Activated T-cell treated with anti-CD3 and anti-CD28 coated beads for 24 hours (primary cell): Measurements from ENCODE around the gene CCDC194.
A peak's percentile ranks its signal among the peaks of the same experiment; 100 is the strongest.

Experiments used
- DNase-seq: peaks from one replicate; pipeline ENCODE4 v3.0.0-alpha.2; 2020; ENCODE audit warnings: low read depth

The CCDC194 gene

DNA sequence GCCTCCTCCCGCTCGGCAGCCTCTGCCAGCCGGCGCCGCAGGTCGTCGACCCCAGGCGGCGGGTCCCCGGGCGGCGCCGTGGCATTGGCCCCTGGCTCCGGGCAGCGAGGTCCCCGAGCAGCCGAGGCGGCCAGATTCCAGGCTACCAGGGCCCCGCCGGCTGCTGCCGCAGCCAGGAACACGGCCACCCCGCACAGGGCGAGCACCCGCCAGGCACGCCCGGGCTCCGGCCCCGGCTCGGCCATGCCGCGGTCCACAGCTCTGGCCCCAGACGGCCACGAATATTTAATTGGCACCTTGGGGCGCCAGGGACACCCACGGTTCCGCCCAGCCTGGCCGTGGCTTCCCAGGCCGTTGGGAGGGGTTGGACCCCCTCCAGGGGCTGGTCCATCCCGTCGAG is at the start of gene CCDC194:
Gene CCDC194, minus strand, starts transcription at position 283 of the 400 bp plus-strand sequence. Its CDS starts 38 bp downstream, at position 245.
- DNase-seq, result no peak

DNA sequence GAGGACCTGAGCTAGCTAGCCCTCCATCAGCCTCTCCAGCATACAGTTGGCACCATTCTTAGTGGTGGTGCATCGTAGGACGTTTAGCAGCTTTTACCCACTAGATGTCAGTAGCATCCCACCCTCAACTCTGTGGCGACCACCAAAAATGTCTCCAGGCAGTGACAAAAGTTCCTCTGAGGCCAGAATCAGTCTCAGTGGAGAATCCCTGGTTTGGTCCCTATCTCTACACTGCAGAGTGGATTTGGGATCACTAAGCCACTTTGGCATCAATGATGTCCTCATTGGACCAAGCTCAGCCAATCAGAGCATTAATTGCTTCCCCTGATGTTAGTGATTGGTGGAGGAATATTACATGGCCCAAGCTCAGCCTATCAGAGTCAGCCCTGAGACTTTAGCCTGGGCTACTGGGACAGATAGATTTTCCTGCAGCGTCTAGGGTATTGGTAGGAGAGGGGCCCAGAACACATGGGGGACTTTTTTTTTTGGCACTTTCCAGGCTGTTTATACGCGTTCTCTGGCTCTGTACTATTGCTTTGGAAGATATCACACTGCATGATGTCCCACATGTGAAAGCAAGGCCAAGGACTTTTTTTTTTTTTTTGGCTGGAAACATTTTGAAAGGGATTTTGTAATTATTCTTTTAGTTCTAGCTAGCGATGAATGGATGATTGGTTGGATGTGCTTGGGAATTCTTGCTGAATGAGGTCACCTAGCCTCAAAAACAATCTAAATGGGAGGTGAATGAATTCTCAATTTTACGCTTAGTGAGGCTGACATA is 47.4 kb upstream of the CCDC194 start:
- no peak for DNase-seq

DNA sequence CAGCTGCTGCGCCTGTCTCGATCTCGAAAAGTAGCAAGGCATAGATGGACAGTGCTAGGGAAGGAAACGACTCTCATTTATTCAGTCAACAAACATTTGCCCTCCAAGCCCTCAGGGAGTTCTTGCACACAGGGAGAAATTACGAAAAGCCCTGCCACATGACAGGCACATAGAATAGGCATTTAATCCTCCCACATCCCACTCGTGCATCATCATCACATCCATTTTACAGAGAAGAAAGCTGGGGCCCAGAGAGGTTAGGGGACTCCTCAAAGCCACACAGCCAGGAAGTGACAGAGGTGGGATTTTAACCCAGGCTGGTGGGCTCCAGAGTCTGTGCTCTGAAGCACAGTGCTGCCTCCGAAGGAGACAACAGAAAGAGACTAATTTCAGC is 42.9 kb upstream of the CCDC194 start:
- no peak for DNase-seq

DNA sequence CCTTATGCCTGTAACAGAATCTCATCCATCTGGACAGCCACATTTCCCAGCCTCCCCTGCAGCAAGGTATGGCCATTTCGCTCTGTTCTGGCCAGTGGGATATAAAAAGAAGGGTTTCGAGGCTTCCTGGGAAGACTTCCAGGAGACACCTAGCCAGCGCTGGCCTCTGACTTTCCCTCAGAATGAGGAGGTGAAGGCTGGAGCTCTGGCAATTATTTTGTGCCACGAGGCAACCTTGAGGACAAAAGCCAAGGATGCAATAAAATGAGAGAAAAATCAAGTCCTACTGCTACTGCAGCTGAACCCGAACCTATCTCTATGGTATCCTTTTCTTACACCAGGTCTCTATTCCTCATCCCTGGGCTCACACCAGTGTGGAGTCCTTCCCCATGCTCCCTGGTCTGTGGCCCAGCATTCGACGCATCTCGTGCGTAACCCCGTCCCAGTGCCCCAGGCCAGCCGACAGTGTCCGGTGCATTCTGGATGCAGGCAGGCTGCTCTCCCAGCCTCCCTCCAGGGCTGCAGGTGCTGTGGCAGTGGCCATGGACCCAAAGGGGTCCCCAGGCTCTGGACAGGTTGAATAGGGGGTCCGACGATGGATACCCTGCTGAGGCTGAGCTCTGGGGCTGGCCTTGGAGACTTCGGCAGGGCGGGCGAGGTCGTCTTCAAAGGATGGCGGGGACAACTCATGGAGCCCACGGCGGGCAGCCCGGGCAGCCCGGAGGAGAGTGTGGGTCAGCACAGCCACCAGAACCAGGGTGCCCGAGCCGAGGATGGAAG is 42.3 kb upstream of the CCDC194 start:
- no peak for DNase-seq

GRCh38 chr19:17435218-17435617 is 41.2 kb upstream of the CCDC194 start:
- no peak for DNase-seq

DNA sequence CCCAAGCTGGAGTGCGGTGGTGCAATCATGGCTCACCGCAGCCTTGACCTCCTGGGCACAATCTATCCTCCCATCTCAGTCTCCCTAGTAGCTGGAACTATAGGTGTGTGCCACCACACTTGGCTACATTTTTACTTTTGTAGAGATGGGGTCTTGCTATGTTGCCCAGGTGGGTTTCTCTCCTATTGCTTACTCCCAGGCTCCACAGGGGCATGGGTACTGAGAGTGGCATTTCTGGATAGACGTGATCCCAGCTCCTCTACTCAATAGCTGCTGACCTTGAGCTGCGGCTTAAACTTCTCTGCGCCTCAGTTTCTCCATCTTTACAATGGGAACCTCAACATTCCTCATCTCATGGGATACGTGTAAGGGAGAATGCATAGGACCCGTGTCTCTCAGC is 37.4 kb upstream of the CCDC194 start:
- no peak for DNase-seq

GRCh38 chr19:17429641-17430113 is 35.7 kb upstream of the CCDC194 start:
- DNase-seq, result no peak

DNA sequence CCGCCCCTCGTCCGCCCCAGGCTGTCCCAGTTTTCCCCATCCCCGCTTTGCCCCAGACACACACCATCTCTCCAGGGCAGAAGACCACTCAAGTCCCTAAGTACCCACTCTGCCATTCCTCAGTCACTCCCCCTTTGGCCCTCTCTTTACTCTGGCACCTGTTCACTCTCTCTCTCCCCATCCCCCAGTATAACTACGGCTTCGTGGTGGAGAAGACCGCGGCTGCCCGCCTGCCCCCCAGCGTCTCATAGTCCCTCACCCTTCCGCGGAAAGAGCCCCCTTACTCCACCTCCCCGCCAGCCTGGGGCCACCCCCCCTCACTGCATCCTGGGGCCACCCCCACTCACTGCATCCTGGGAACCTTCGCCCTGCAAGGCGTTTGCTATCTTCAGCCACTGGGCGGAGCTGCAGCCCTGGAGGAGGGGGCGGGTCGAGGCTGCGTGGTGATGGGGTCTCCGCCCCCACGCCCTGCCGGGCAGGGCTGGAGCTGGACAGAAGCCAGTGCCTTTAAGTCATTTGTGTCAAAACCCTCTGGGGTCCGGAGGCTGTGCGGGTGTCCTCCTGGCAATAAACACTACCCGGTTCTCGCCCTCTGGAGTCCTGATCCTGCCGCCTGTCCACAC is 30.9 kb upstream of the CCDC194 start:
- DNase-seq, result no peak

GRCh38 chr19:17423429-17424208 is 29.6 kb upstream of the CCDC194 start:
- no peak for DNase-seq

DNA sequence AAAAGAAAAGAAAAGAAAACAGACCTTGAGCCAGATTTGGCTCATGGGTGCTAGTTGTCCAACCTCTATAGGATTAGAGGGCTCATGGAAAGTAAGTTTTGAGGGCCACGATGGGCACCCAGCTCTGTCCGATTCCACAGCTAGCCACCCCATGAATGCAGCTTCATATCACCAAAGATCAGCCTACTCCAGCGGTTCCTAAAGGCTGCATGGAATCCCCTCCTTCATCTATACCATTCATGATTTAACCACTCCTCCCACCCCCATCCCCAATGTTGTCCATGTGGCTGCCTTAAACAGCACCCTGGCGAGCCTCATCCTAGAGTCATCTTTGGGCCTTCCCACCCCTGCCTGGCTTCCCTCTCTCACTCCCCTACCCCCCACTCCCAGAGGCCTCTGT is 27.9 kb upstream of the CCDC194 start:
- DNase-seq, result no peak

- no peak for DNase-seq
Observed at GRCh38 chr19:17420475-17420924, 26.5 kb upstream of the CCDC194 start.

DNA sequence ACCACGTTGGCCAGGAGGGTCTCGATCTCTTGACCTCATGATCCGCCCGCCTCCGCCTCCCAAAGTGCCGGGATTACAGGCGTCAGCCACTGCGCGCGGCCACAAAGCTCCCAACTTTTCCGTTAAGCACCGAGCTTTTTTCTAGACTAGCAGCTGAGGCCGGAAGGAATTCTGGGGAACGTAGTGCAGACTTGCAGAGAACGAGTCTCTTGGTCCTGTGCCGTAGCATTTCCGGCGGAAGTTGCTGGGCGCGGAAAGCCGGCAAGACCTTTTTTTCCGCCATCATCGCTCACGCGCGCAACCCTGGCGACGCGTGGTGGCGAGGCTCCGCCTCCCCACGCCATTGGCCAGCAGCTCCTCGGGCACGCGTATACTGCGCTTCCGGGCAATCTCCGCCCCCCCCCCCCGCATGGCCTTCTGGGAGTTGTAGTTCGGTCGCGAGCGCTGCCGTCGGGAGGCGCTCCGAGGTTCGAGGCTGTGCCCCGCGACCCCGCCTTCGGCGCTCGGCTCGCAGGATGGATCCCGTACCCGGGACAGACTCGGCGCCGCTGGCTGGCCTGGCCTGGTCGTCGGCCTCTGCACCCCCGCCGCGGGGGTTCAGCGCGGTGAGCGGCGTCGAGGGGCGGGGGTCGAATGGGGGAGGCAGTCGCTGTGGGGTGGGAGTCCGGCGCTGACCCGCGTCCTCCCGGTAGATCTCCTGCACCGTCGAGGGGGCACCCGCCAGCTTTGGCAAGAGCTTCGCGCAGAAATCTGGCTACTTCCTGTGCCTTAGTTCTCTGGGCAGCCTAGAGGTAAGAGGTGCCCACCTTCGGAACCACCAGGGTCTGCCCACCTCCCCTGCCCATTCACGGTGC is 25.9 kb upstream of the CCDC194 start, which contains the start of gene MVB12A:
Gene MVB12A, plus strand, starts transcription at position 427 of the 854 bp plus-strand sequence. Its CDS starts 89 bp downstream, at position 516.
- peak; percentile 93 for DNase-seq

DNA sequence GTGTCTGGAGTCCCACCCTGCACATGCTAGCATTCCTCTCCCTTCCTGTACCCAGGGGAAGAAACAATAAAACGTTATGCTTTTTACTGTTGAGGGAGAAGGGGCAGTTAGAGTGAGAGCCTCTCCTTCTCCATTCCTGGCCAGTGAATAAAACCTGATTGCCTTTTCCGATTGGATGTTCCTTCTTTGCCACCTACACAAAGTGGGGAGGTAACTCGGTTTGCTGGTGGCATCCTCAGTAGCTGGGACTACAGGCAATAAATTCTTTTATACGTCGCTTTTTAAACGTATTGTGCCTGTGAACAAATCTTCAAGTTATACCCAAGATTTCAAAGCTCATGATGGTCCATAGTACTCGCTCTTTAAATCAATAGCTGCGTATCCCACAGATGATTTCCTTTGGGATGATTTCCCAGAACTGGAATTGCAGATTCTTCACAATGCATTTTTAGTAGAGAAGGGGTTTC is 25.2 kb upstream of the CCDC194 start:
- DNase-seq, result no peak

DNA sequence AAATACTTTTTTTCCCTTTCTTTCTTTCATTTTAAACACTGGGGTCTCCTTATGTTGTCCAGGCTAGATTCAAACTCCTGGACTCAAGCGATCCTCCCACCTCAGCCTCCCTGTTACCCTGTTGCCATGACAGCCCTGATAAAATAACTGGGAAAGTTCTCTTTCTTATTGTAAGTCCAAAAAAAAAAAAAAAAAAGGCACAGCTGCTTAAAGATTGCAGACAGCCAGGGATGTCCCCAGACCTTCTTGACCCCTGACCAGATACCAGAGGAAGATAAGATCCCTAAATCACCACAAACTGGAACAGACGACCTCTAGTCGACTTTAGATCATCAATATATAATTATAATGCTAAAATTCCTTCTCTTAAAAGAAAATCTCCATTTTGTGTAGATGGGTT is 24.7 kb upstream of the CCDC194 start:
- no peak for DNase-seq

DNA sequence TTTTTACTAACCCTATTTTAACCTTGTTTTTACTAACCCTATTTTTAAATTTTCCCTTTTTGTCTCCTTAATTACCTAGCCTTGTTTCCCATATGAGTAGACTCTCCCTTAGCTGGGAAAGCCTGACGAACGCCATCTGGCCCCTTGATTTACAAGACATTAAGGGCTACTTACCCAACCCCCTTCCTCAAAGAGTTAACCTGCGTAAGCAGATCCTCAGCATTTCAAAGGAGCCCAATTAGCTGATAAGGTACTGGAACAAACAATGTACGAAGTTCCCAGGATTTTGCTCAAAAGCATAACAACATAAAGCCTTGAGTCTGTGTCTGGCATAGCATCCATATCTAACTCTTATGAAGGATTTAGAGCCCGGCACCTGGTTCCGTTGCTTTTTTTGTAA is 21.1 kb upstream of the CCDC194 start:
- DNase-seq, result no peak

DNA sequence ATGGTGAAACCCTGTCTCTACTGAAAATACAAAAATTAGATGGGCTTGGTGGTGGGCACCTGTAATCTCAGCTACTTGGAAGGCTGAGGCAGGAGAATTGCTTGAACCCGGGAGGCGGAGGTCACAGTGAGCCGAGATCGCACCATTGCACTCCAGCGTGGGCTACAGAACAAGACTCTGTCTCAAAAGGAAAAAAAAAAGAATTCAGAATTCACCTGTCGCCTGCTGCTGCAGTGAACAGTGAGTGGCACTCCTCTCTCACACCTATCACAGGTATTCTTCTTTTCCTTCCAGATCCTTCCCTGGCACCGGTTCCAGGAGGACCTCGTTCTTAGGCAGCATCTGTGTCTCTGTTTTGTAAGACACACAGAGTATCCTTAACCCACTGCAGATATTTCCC is 20.1 kb upstream of the CCDC194 start:
- DNase-seq, result no peak

GRCh38 chr19:17411801-17412200 is 17.8 kb upstream of the CCDC194 start:
- DNase-seq, result no peak

DNA sequence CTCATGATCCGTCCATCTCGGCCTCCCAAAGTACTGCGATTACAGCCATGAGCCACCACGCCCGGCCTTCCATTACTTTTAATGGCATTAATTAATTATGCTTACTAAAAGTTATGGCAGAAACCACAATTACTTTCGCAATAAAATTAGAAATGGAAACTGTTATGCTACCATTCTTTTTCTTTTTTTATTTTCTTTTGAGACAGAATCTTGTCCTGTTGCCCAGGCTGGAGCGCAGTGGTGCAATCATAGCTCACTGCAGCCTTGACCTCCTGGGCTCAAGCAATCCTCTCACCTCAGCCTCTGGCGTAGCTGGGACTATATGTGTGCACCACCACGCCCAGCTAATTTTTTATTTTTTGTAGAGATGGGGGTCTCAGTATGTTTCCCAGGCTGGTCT is 16.0 kb upstream of the CCDC194 start:
- no peak for DNase-seq

DNA sequence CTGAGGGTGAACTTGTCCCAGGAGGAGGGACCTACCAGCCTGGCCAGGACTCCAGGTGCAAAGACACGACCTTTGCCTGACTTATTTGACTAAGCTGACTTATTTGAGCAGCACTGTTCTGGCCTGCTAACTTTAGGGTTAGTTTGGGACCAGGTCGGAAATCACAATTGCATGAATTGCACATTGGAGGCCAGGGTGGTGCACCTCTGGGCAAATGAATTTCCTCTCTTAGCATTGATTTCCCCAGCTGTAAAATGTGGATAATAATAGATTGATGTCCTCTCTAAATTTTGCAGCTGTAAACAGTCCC is 12.8 kb upstream of the CCDC194 start:
- DNase-seq, result no peak

DNA sequence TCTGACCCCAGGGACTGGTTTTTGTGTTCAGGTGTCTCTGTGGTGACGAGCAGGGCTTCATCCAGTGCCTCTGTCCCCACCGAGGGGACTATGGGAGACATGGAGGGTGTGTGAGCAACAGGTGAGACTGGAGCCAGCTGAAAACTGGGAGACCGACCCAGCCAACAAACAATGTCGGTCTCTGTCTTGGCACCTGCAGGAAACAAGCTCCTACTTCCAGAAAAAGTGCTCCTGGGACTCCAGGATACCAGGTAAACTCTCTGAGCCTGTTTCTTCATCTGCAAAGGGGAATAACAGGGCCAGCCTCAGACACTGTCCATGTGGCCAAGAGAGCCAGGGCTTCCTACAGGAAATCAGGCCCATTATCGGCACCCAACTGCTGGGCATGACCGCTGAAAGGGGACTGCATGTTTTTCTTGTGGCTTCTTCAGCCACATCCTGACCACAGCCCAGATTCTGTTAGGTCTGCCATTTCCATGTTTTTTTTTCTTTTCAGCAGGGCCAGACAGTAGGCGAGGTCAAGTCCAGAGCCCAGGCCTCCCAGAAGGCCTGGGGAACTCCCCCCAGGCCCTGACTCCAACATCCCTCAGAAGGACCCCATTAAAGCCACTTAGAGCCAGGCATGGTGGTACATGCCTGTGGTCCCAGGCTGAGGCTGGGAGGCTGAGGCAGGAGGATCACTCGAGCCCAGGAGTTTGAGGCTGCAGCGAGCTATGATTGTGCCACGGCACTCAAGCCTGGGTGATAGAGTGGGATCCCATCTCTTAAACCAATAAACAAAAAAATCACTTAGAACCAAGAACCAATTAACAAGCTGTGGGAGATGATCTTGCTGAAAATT is 12.3 kb upstream of the CCDC194 start:
- DNase-seq, result no peak
